Osteoblast (primary cell): ENCODE data around the gene SLC9A7. TPM values are rescaled to one million over a fixed set of nuclear protein-coding genes. Genes with fewer than 3 reads are reported as not detected.

Experiments
- DNase-seq: peaks from one replicate; pipeline ENCODE4 v3.0.0; 2011; ENCODE audit warnings: low spot score, mixed read lengths; ENCODE audit not compliant: insufficient read length; ENCODE audit errors: missing footprints
- H2AFZ ChIP-seq: 2 replicates; pipeline ENCODE4 v1.6.0; 2011; ENCODE audit warnings: mild to moderate bottlenecking, low read length
- H3K27ac ChIP-seq: 2 replicates; pipeline ENCODE4 v1.5.1; 2011; ENCODE audit warnings: mild to moderate bottlenecking, low read depth, low read length, moderate library complexity
- H3K27me3 ChIP-seq: 2 replicates; pipeline ENCODE4 v1.6.0; 2012; ENCODE audit warnings: mild to moderate bottlenecking, control low read depth, inconsistent platforms, low read length, moderate library complexity; ENCODE audit not compliant: insufficient read depth
- H3K36me3 ChIP-seq: 2 replicates; pipeline ENCODE4 v1.5.1; 2011; ENCODE audit warnings: mild to moderate bottlenecking, low read length, control low read depth, moderate library complexity; ENCODE audit not compliant: insufficient read depth
- H3K4me1 ChIP-seq: 2 replicates; pipeline ENCODE4 v1.5.1; 2011; ENCODE audit warnings: mild to moderate bottlenecking, low read length, control low read depth, moderate library complexity; ENCODE audit not compliant: insufficient read depth
- H3K4me2 ChIP-seq: 2 replicates; pipeline ENCODE4 v1.6.0; 2011; ENCODE audit warnings: mild to moderate bottlenecking, low read length; ENCODE audit not compliant: insufficient read depth
- H3K4me3 ChIP-seq: fragments of 200-600 bp; sonication (generic); 3 replicates; pipeline ENCODE4 v1.5.1; 2012; ENCODE audit warnings: mild to moderate bottlenecking, low read length, inconsistent platforms; ENCODE audit not compliant: insufficient read depth
- H3K79me2 ChIP-seq: 2 replicates; pipeline ENCODE4 v1.6.0; 2012; ENCODE audit warnings: mild to moderate bottlenecking, low read length, control low read depth, inconsistent platforms; ENCODE audit not compliant: insufficient read depth
- H3K9me3 ChIP-seq: 2 replicates; pipeline ENCODE4 v1.5.1; 2011; ENCODE audit warnings: low read depth, low read length, control low read depth
- H4K20me1 ChIP-seq: 2 replicates; pipeline ENCODE4 v1.6.0; 2012; ENCODE audit warnings: mild to moderate bottlenecking, low read length, control low read depth; ENCODE audit not compliant: insufficient read depth
- total RNA-seq: library from RNA; depleted of rRNA; stranded (reverse); fragments of >200 nt; gene quantifications from 2 replicates; pipeline ENCODE4 v1.2.3, GENCODE V29; 2012
- TF ChIP-seq, protein P1 (sequence below): IDR thresholded peaks from 2 replicates; pipeline ENCODE4 v1.5.1; 2011; ENCODE audit warnings: mild to moderate bottlenecking, low read depth, low read length, moderate library complexity; ENCODE audit errors: extremely low read depth

Gene SLC9A7
- total RNA-seq, 1 donor: 42.0 TPM

DNA sequence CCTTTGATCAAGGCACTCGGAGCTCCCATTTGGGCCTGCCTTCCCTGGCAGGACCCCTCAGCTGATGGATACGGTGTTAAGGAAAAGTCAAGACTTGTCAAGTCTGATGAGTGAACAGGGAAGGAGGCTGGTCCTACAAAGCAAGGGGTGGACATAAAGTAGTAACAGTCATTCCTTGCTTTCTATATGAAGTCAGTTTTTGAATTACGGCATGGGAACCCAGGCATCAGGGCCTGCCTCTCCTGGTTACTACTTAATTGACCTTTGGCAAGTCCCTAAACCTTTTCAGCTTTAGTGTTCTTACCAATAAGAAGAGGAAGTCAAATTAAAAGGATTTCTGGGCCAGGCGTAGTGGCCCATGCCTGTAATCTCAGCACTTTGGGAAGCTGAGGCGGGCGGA lies 178.3 kb downstream of the SLC9A7 start:
- no peak for DNase-seq
- Histone ChIP-seq H3K9me3 (no peaks in the 10 kb centered on the region), H4K20me1 (no peaks in the 10 kb centered on the region), H3K4me1 (peaks cover 40% of the 10 kb centered on the region), H3K4me2 (no peak overlapping the region), H2AFZ (no peak overlapping the region), H3K27ac (no peak overlapping the region), H3K36me3 (no peaks in the 10 kb centered on the region), H3K79me2 (peaks cover 27% of the 10 kb centered on the region), H3K4me3 (no peak overlapping the region), H3K27me3 (no peaks in the 10 kb centered on the region)
- TF ChIP-seq, protein P1, sequence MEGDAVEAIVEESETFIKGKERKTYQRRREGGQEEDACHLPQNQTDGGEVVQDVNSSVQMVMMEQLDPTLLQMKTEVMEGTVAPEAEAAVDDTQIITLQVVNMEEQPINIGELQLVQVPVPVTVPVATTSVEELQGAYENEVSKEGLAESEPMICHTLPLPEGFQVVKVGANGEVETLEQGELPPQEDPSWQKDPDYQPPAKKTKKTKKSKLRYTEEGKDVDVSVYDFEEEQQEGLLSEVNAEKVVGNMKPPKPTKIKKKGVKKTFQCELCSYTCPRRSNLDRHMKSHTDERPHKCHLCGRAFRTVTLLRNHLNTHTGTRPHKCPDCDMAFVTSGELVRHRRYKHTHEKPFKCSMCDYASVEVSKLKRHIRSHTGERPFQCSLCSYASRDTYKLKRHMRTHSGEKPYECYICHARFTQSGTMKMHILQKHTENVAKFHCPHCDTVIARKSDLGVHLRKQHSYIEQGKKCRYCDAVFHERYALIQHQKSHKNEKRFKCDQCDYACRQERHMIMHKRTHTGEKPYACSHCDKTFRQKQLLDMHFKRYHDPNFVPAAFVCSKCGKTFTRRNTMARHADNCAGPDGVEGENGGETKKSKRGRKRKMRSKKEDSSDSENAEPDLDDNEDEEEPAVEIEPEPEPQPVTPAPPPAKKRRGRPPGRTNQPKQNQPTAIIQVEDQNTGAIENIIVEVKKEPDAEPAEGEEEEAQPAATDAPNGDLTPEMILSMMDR: no peak

DNA sequence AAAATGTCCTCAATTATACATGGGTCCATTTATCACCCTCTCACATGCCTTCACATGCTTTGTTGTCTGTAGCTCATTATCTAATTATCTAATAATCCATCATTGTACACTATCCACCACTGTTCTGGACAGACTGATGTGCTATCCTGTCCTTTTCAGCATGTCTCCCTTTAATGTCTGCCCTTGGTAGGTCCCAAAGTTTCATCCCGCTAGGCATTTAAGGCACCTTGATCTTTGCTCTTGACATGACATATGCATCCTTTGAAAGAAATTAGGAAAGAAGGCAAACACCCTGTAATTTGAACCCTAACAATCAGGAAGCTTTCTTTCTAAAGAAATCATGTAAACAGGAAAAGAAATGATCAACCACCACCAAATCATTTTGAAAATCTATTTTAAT lies 179.7 kb downstream of the SLC9A7 start:
- Histone ChIP-seq H3K79me2 (peaks cover 26% of the 10 kb centered on the region), H3K27ac (no peak overlapping the region), H3K4me1 (peaks cover 36% of the 10 kb centered on the region), H2AFZ (no peak overlapping the region), H4K20me1 (no peaks in the 10 kb centered on the region), H3K4me3 (no peak overlapping the region), H3K27me3 (no peaks in the 10 kb centered on the region), H3K4me2 (no peak overlapping the region), H3K36me3 (no peaks in the 10 kb centered on the region), H3K9me3 (no peaks in the 10 kb centered on the region)
- no peak for DNase-seq
- TF ChIP-seq, protein P1: no peak

DNA sequence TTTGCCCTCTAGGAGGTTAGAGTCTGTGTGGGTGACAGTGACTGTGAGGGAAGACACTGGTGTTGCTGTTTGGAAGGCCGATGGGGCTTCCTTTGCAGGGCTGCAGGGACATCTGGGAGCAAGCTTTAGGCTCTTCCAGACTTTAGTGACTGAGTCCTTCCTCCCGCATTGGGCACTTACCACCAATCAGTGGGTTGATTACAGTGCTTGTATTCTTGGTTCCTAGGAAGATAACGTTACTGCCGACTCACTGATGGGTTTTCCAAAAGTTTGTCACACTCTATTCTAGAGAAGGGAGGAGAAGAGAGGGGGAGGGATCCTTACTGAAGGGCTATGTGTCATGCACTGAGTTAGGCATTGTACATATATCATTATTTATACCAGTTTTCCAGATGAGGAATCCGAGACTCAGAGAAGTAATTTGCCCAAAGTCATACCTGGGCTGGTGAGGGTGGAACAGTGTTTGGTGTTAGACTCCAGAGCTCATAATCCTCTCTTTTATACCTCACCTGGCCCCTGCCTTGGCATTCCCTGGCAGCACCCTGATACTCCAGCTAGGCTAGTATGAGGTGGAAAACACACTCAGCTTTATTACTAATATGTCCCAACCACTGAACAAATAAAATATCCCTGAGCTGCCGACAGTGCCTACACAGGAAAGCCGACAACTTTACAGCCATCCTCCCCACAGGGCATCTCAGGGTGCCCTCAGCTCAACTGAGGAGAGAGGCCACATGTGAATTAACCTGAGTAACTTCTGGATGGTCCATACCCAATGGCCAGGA lies 181.5 kb downstream of the SLC9A7 start:
- no peaks in the 10 kb centered on the region for H3K27me3 ChIP-seq
- no peaks in the 10 kb centered on the region for H4K20me1 ChIP-seq
- peak overlapping the region; percentile 84 for H3K27ac ChIP-seq
- no peak overlapping the region for H2AFZ ChIP-seq
- H3K9me3 ChIP-seq: no peaks in the 10 kb centered on the region
- TF ChIP-seq, protein P1: no peak
- no peak overlapping the region for H3K4me3 ChIP-seq
- peak; percentile 85 for DNase-seq
- H3K4me2 ChIP-seq: peak overlapping the region; percentile 57
- peaks cover 24% of the 10 kb centered on the region for H3K4me1 ChIP-seq
- H3K79me2 ChIP-seq: peaks cover 24% of the 10 kb centered on the region
- no peaks in the 10 kb centered on the region for H3K36me3 ChIP-seq

DNA sequence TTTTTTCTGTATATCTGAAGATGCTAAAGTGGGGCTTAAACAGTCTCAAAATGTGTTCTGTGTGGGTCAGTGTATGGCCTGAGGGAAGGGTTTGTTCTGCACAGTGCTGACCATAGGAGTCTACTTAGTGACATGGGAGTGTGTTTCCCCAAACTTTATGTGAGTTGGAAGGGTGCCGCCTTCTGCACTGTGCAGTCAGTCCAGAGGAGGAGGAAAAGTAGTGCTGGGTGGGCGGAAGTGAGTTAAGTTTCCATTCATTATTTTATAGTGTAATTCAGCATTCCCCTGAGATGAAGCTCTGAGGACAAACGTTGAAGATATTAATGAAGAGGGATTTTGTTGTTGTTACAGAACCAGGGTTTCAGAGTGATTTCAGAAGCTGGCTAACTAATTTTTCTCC lies 182.5 kb downstream of the SLC9A7 start:
- Histone ChIP-seq H3K36me3 (no peaks in the 10 kb centered on the region), H4K20me1 (no peaks in the 10 kb centered on the region), H2AFZ (no peak overlapping the region), H3K27me3 (no peaks in the 10 kb centered on the region), H3K79me2 (peaks cover 24% of the 10 kb centered on the region), H3K4me2 (peak overlapping the region; percentile 57), H3K27ac (peak overlapping the region; percentile 84), H3K4me3 (peak overlapping the region; percentile 73), H3K9me3 (no peaks in the 10 kb centered on the region), H3K4me1 (peaks cover 17% of the 10 kb centered on the region)
- peak; percentile 15 for DNase-seq
- TF ChIP-seq, protein P1: no peak
